Measurements from ENCODE around the gene EIF2S3B. TPM values are rescaled to one million over a fixed set of nuclear protein-coding genes. Genes with fewer than 3 reads are reported as not detected.
"Not testable (repeated sequence)": the region's sequence is repeated elsewhere in the genome, so short reads cannot be mapped to it uniquely, and the experiment has no call there.

The EIF2S3B gene
- polyA plus RNA-seq, 1 of the 3 experiments (the other 2 are of a cell fraction) = 0.07 TPM

DNA sequence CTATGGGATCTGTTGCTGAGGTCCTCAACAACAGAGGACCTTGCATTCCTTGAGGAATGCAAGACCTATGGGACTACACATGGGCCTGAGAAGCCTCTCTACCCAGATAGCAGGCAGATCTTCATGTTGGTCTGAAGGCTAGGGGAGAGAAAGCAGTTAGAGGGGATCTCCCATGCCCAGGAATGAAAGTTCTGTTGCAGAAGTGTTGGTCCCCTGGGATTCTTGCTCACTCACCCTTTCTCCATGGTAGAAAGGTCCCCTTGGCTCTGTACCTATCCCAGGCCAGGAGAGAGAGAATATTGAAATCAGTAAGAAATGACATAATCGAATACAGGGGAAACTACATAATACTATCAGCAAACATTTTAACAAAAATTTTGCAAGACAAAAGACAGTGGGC lies 36.0 kb upstream of the EIF2S3B start:
- Histone ChIP-seq H4K20me1 (ENCODE audit: insufficient read depth) (no peaks in the 10 kb centered on the region), H3K4me1 (ENCODE audit: control insufficient read depth in 1 of 2, insufficient read depth in 2 of 2, low read depth in 1 of 2, low read length in 1 of 2) (no peaks in the 10 kb centered on the region), H3K79me2 (ENCODE audit: insufficient read depth) (no peaks in the 10 kb centered on the region), H2AFZ (ENCODE audit: low read depth) (no peak overlapping the region), H3K4me2 (no peak overlapping the region), H3K27ac (ENCODE audit: low read depth in 2 of 2, low read length in 1 of 2) (no peak overlapping the region), H3F3A (replicated peaks; ENCODE audit: insufficient read depth) (no peaks in the 10 kb centered on the region), H3K36me3 (replicated peaks in 1 of 2; ENCODE audit: control insufficient read depth in 1 of 2, insufficient read depth in 2 of 2, low read length in 1 of 2) (no peaks in the 10 kb centered on the region), H3K9me2 (0 out of 2 replicates have a peak, but pooled peaks cover 3% of the 10 kb centered on the region), H3K27me3 (ENCODE audit: insufficient read depth) (no peaks in the 10 kb centered on the region), H3K9me3 (no peaks in the 10 kb centered on the region), H3K4me3 (ENCODE audit: low read depth in 2 of 2, low read length in 1 of 2) (no peak overlapping the region), H3K9ac (no peak overlapping the region)
- TF ChIP-seq SIN3A (IDR thresholded peaks at IDR 0.05; ENCODE audit: borderline replicate concordance, low read depth, low read length) (no peak), GATA2 (CRISPR knock-in tag; IDR thresholded peaks at IDR 0.05) (no peak), NRF1 (IDR thresholded peaks at IDR 0.05; ENCODE audit: low read depth, low read length) (no peak), TCF12 (IDR thresholded peaks at IDR 0.05) (no peak), CTCF (IDR thresholded peaks at IDR 0.05) (no peak), RAD21 (IDR thresholded peaks at IDR 0.05; ENCODE audit: low read length) (no peak), YY1 (IDR thresholded peaks at IDR 0.05; ENCODE audit: low read depth) (no peak), NFIC (IDR thresholded peaks at IDR 0.05; ENCODE audit: borderline replicate concordance) (no peak), CHD2 (IDR thresholded peaks at IDR 0.05; ENCODE audit: low read length, partially characterized antibody) (no peak), FOXJ3 (CRISPR knock-in tag; IDR thresholded peaks at IDR 0.05) (no peak)
- ChIA-PET CTCF (no interaction called here), POLR2A (no interaction called here)
- WGBS (ENCODE audit: low lambda C conversion rate) = 13% methylated on average over 1 of the region's 1 CpG
- no peak for DNase-seq

GRCh38 chr12:10472808-10473207 lies 32.9 kb upstream of the EIF2S3B start:
- H3K9me3 ChIP-seq; H3F3A ChIP-seq (replicated peaks; ENCODE audit: insufficient read depth); H3K4me1 ChIP-seq (ENCODE audit: control insufficient read depth in 1 of 2, insufficient read depth in 2 of 2, low read depth in 1 of 2, low read length in 1 of 2); H3K4me2 ChIP-seq; H4K20me1 ChIP-seq (ENCODE audit: insufficient read depth); DNase-seq; POLR2A ChIA-PET; H2AFZ ChIP-seq (ENCODE audit: low read depth); H3K9ac ChIP-seq; CTCF ChIA-PET; H3K27me3 ChIP-seq (ENCODE audit: insufficient read depth); H3K36me3 ChIP-seq (replicated peaks in 1 of 2; ENCODE audit: control insufficient read depth in 1 of 2, insufficient read depth in 2 of 2, low read length in 1 of 2); H3K9me2 ChIP-seq; H3K27ac ChIP-seq (ENCODE audit: low read depth in 2 of 2, low read length in 1 of 2); H3K79me2 ChIP-seq (ENCODE audit: insufficient read depth); H3K4me3 ChIP-seq (ENCODE audit: low read depth in 2 of 2, low read length in 1 of 2): not testable (repeated sequence)
- 16% methylated on average over 5 of the region's 5 CpGs for WGBS (ENCODE audit: low lambda C conversion rate)

- H3K36me3 ChIP-seq (replicated peaks in 1 of 2; ENCODE audit: control insufficient read depth in 1 of 2, insufficient read depth in 2 of 2, low read length in 1 of 2); H3F3A ChIP-seq (replicated peaks; ENCODE audit: insufficient read depth); H3K27me3 ChIP-seq (ENCODE audit: insufficient read depth); POLR2A ChIA-PET; H3K4me3 ChIP-seq (ENCODE audit: low read depth in 2 of 2, low read length in 1 of 2); H3K9ac ChIP-seq; CTCF ChIA-PET; H3K9me2 ChIP-seq; H3K4me1 ChIP-seq (ENCODE audit: control insufficient read depth in 1 of 2, insufficient read depth in 2 of 2, low read depth in 1 of 2, low read length in 1 of 2); DNase-seq; H4K20me1 ChIP-seq (ENCODE audit: insufficient read depth); H3K79me2 ChIP-seq (ENCODE audit: insufficient read depth); H3K27ac ChIP-seq (ENCODE audit: low read depth in 2 of 2, low read length in 1 of 2); H2AFZ ChIP-seq (ENCODE audit: low read depth); H3K9me3 ChIP-seq; H3K4me2 ChIP-seq: not testable (repeated sequence)
- 7% methylated on average over 2 of the region's 2 CpGs for WGBS (ENCODE audit: low lambda C conversion rate)
Observed at GRCh38 chr12:10481901-10482300, 23.8 kb upstream of the EIF2S3B start.

DNA sequence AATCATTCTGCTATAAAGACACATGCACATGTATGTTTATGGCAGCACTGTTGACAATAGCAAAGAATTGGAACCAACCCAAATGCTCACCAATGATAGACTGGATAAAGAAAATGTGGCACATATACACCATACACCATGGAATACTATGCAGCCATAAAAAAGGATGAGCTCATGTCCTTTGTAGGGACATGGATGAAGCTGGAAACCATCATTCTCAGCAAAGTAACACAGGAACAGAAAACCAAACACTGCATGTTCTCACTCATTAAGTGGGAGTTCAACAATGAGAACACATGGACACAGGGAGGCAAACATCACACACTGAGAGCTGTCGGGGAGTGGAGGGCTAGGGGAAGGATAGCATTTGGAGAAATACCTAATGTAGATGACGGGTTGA lies 18.4 kb upstream of the EIF2S3B start:
- CTCF ChIA-PET; H3K9me3 ChIP-seq; DNase-seq; H3K4me1 ChIP-seq (ENCODE audit: control insufficient read depth in 1 of 2, insufficient read depth in 2 of 2, low read depth in 1 of 2, low read length in 1 of 2); H3K9me2 ChIP-seq; H3K9ac ChIP-seq; H3F3A ChIP-seq (replicated peaks; ENCODE audit: insufficient read depth); H3K4me2 ChIP-seq; H3K27me3 ChIP-seq (ENCODE audit: insufficient read depth); H3K36me3 ChIP-seq (replicated peaks in 1 of 2; ENCODE audit: control insufficient read depth in 1 of 2, insufficient read depth in 2 of 2, low read length in 1 of 2); H3K79me2 ChIP-seq (ENCODE audit: insufficient read depth); H4K20me1 ChIP-seq (ENCODE audit: insufficient read depth); H3K4me3 ChIP-seq (ENCODE audit: low read depth in 2 of 2, low read length in 1 of 2); POLR2A ChIA-PET; H3K27ac ChIP-seq (ENCODE audit: low read depth in 2 of 2, low read length in 1 of 2); H2AFZ ChIP-seq (ENCODE audit: low read depth): not testable (repeated sequence)
- WGBS (ENCODE audit: low lambda C conversion rate) = 0% methylated on average over 2 of the region's 2 CpGs

Data from SK-N-SH (cell line).